ENCODE measurements around the gene PPP2R2B.
"Not testable (repeated sequence)": the region's sequence is repeated elsewhere in the genome, so short reads cannot be mapped to it uniquely, and the experiment has no call there.

DNA sequence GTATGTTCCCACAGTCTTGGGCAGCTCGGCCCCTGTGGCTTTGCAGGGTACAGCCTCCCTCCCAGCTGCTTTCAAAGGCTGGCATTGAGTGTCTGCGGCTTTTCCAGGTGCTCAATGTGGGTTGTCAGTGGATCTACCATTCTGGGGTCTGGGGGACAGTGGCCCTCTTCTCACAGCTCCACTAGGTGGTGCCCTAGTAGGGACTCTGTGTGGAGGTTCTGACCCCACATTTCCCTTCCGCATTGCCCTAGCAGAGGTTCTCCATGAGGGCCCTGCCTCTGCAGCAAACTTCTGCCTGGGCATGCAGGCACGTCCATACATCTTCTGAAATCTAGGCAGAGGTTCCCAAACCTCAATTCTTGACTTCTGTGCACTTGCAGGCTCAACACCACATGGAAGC lies 321.7 kb downstream of the PPP2R2B start:
- not testable (repeated sequence) for TF ChIP-seq POLR2A (IDR thresholded peaks at IDR 0.05; ENCODE audit: low read depth, low read length); POLR2AphosphoS5 (IDR thresholded peaks at IDR 0.05; ENCODE audit: insufficient read depth, low read depth, low read length); MYC (IDR thresholded peaks at IDR 0.05; ENCODE audit: low read depth, low read length); MAX (IDR thresholded peaks at IDR 0.05; ENCODE audit: insufficient read depth, insufficient read length); EZH2 (IDR thresholded peaks at IDR 0.05; ENCODE audit: borderline replicate concordance, low read depth, low read length, severe bottlenecking); FOS (IDR thresholded peaks at IDR 0.05; ENCODE audit: borderline replicate concordance, insufficient read depth, low read length); JUN (IDR thresholded peaks at IDR 0.05; ENCODE audit: borderline replicate concordance, insufficient read depth, insufficient read length, low read depth); GATA2 (IDR thresholded peaks at IDR 0.05; ENCODE audit: insufficient read depth, insufficient read length, low read depth, low read length)
- TF ChIP-seq, protein P1, sequence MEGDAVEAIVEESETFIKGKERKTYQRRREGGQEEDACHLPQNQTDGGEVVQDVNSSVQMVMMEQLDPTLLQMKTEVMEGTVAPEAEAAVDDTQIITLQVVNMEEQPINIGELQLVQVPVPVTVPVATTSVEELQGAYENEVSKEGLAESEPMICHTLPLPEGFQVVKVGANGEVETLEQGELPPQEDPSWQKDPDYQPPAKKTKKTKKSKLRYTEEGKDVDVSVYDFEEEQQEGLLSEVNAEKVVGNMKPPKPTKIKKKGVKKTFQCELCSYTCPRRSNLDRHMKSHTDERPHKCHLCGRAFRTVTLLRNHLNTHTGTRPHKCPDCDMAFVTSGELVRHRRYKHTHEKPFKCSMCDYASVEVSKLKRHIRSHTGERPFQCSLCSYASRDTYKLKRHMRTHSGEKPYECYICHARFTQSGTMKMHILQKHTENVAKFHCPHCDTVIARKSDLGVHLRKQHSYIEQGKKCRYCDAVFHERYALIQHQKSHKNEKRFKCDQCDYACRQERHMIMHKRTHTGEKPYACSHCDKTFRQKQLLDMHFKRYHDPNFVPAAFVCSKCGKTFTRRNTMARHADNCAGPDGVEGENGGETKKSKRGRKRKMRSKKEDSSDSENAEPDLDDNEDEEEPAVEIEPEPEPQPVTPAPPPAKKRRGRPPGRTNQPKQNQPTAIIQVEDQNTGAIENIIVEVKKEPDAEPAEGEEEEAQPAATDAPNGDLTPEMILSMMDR (IDR thresholded peaks at IDR 0.05; ENCODE audit: extremely low read depth in 1 of 2, insufficient read depth in 1 of 2, low read depth in 1 of 2, low read length in 2 of 2) = not testable (repeated sequence)
